ENCODE results near the gene CTIF. TPM values are rescaled to one million over a fixed set of nuclear protein-coding genes. Genes with fewer than 3 reads are reported as not detected.

CTIF gene
- polyA plus RNA-seq, 1 of the 3 experiments (the other 2 are of a cell fraction) = 47.2 TPM

- no peak overlapping the region for H2AFZ ChIP-seq (ENCODE audit: low read depth)
- H3K9me2 ChIP-seq = no peaks in the 10 kb centered on the region
- H3K4me2 ChIP-seq = no peak overlapping the region
- H3K27me3 ChIP-seq (ENCODE audit: insufficient read depth) = no peaks in the 10 kb centered on the region
- peaks cover 0 to 7% of the 10 kb centered on the region in 2 experiments; a peak in 1 of 4 replicates for H3K4me1 ChIP-seq (ENCODE audit: control insufficient read depth in 1 of 2, insufficient read depth in 2 of 2, low read depth in 1 of 2, low read length in 1 of 2)
- H4K20me1 ChIP-seq (ENCODE audit: insufficient read depth) = peaks cover 2% of the 10 kb centered on the region; the same call in 1 of the 2 replicates
- ChIA-PET CTCF (no interaction called here), POLR2A (no interaction called here)
- H3K36me3 ChIP-seq (replicated peaks in 1 of 2; ENCODE audit: control insufficient read depth in 1 of 2, insufficient read depth in 2 of 2, low read length in 1 of 2) = peaks cover 7 to 81% of the 10 kb centered on the region in 2 experiments
- DNase-seq = no peak
- no peak overlapping the region; a peak in 1 of 4 replicates for H3K27ac ChIP-seq (ENCODE audit: low read depth in 2 of 2, low read length in 1 of 2)
- H3K9me3 ChIP-seq = no peaks in the 10 kb centered on the region
- 100% methylated on average over 6 of the region's 6 CpGs for WGBS (ENCODE audit: low lambda C conversion rate)
- H3K79me2 ChIP-seq (ENCODE audit: insufficient read depth) = peaks cover 3% of the 10 kb centered on the region; the same call in 1 of the 2 replicates
- TF ChIP-seq EZH2phosphoT487 (IDR thresholded peaks at IDR 0.05; ENCODE audit: borderline replicate concordance, low read depth) = no peak
- no peak for TF ChIP-seq IRF3 (IDR thresholded peaks at IDR 0.05; ENCODE audit: low read depth, low read length)
- no peak for TF ChIP-seq PBX3 (IDR thresholded peaks at IDR 0.05)
- no peak for TF ChIP-seq TCF12 (IDR thresholded peaks at IDR 0.05)
- no peak for TF ChIP-seq CHD2 (IDR thresholded peaks at IDR 0.05; ENCODE audit: low read length, partially characterized antibody)
- no peak for TF ChIP-seq TAF1 (IDR thresholded peaks at IDR 0.05; ENCODE audit: borderline replicate concordance, low read depth, low read length)
- TF ChIP-seq USF1 (IDR thresholded peaks at IDR 0.05; ENCODE audit: borderline replicate concordance, low read depth) = no peak
- no peak for TF ChIP-seq FOXM1 (IDR thresholded peaks at IDR 0.05; ENCODE audit: low read depth)
- no peak for TF ChIP-seq CTCF (IDR thresholded peaks at IDR 0.05)
- no peak for TF ChIP-seq YY1 (IDR thresholded peaks at IDR 0.05; ENCODE audit: low read depth)
- TF ChIP-seq GATA2 (CRISPR knock-in tag; IDR thresholded peaks at IDR 0.05) = no peak
- no peak for TF ChIP-seq MXI1 (IDR thresholded peaks at IDR 0.05; ENCODE audit: low read depth, low read length)
- no peak overlapping the region for H3K4me3 ChIP-seq (ENCODE audit: low read depth in 2 of 2, low read length in 1 of 2)
- no peak overlapping the region for H3K9ac ChIP-seq
- no peaks in the 10 kb centered on the region for H3F3A ChIP-seq (replicated peaks; ENCODE audit: insufficient read depth)
These were observed 223.2 kb downstream of the CTIF start for GRCh38 chr18:48762022-48762421.

Measured in SK-N-SH (cell line).